Activated CD8-positive, alpha-beta memory T cell treated with anti-CD3 and anti-CD28 coated beads, Interleukin-2, amount 50 U/mL, for 24 hours (primary cell): ENCODE measurements around the gene SH3RF3.

ENCODE experiments used
- DNase-seq: peaks from one replicate; pipeline ENCODE4 v3.0.0-alpha.2; 2020; ENCODE audit errors: extremely low read depth

SH3RF3 gene

GRCh38 chr2:109387778-109388469 lies 258.9 kb downstream of the SH3RF3 start:
- DNase-seq: no peak

GRCh38 chr2:109391243-109391642 lies 262.2 kb downstream of the SH3RF3 start:
- DNase-seq: no peak

GRCh38 chr2:109392140-109392539 lies 263.1 kb downstream of the SH3RF3 start:
- no peak for DNase-seq

GRCh38 chr2:109392816-109393661 lies 264.0 kb downstream of the SH3RF3 start:
- no peak for DNase-seq

GRCh38 chr2:109393662-109393972 lies 264.6 kb downstream of the SH3RF3 start:
- no peak for DNase-seq

GRCh38 chr2:109395494-109396201 lies 266.6 kb downstream of the SH3RF3 start:
- no peak for DNase-seq

- DNase-seq: no peak
Measured at GRCh38 chr2:109396202-109397180, 267.5 kb downstream of the SH3RF3 start.

- no peak for DNase-seq
Measured at GRCh38 chr2:109397893-109398292, 268.9 kb downstream of the SH3RF3 start.

GRCh38 chr2:109398366-109399015 lies 269.5 kb downstream of the SH3RF3 start:
- DNase-seq: no peak

GRCh38 chr2:109399066-109399465 lies 270.1 kb downstream of the SH3RF3 start:
- no peak for DNase-seq

- DNase-seq: no peak
Measured at GRCh38 chr2:109400102-109400501, 271.1 kb downstream of the SH3RF3 start.

- DNase-seq: no peak
Measured at GRCh38 chr2:109401370-109401769, 272.4 kb downstream of the SH3RF3 start.

- no peak for DNase-seq
Measured at GRCh38 chr2:109402180-109402579, 273.2 kb downstream of the SH3RF3 start.

- no peak for DNase-seq
Measured at GRCh38 chr2:109402980-109403840, 274.2 kb downstream of the SH3RF3 start.

GRCh38 chr2:109403841-109404201 lies 274.8 kb downstream of the SH3RF3 start:
- DNase-seq: no peak

- no peak for DNase-seq
Measured at GRCh38 chr2:109404681-109405080, 275.7 kb downstream of the SH3RF3 start.

GRCh38 chr2:109405873-109406272 lies 276.9 kb downstream of the SH3RF3 start:
- no peak for DNase-seq

- DNase-seq: no peak
Measured at GRCh38 chr2:109406301-109406700, 277.3 kb downstream of the SH3RF3 start.

GRCh38 chr2:109407276-109408042 lies 278.5 kb downstream of the SH3RF3 start:
- DNase-seq: no peak

- no peak for DNase-seq
Measured at GRCh38 chr2:109408043-109408335, 279.0 kb downstream of the SH3RF3 start.
